Kidney glomerular epithelial cell (primary cell): ENCODE results near the gene KLK1.
"Not testable (repeated sequence)": the region's sequence is repeated elsewhere in the genome, so short reads cannot be mapped to it uniquely, and the experiment has no call there.

Experiments used
- DNase-seq: peaks from one replicate; lab custom pipeline; 2025; lab: John Stamatoyannopoulos, UW

Gene KLK1

GRCh38 chr19:50792272-50793250, 31.0 kb downstream of the KLK1 start:
- DNase-seq: no peak

- DNase-seq: no peak
These were observed 31.9 kb downstream of the KLK1 start for GRCh38 chr19:50791594-50792271.

- no peak for DNase-seq
These were observed 32.6 kb downstream of the KLK1 start for GRCh38 chr19:50790922-50791467.

GRCh38 chr19:50790396-50790795, 33.2 kb downstream of the KLK1 start, which contains the start of gene ACP4:
ACP4 (plus strand) TSS chr19:50790415; CDS start chr19:50790415, 0 bp downstream.
- DNase-seq: no peak

GRCh38 chr19:50785329-50785728, 38.3 kb downstream of the KLK1 start:
- no peak for DNase-seq

- no peak for DNase-seq
These were observed 38.9 kb downstream of the KLK1 start for GRCh38 chr19:50784710-50785109.

GRCh38 chr19:50783848-50784152, 39.8 kb downstream of the KLK1 start:
- not testable (repeated sequence) for DNase-seq

- DNase-seq: no peak
These were observed 42.7 kb downstream of the KLK1 start for GRCh38 chr19:50780753-50781435.

GRCh38 chr19:50779504-50780457, 43.8 kb downstream of the KLK1 start:
- DNase-seq: peak; percentile 16

GRCh38 chr19:50778906-50779430, 44.6 kb downstream of the KLK1 start:
- no peak for DNase-seq

- no peak for DNase-seq
These were observed 45.7 kb downstream of the KLK1 start for GRCh38 chr19:50777830-50778303.

- no peak for DNase-seq
These were observed 46.3 kb downstream of the KLK1 start for GRCh38 chr19:50777261-50777660.

GRCh38 chr19:50776131-50776530, 47.5 kb downstream of the KLK1 start:
- DNase-seq: no peak

- not testable (repeated sequence) for DNase-seq
These were observed 50.1 kb downstream of the KLK1 start for GRCh38 chr19:50773454-50773853.

GRCh38 chr19:50772912-50773311, 50.7 kb downstream of the KLK1 start:
- DNase-seq: not testable (repeated sequence)

- DNase-seq: no peak
These were observed 51.1 kb downstream of the KLK1 start for GRCh38 chr19:50772476-50772875.

GRCh38 chr19:50770888-50771287, 52.7 kb downstream of the KLK1 start:
- DNase-seq: no peak

GRCh38 chr19:50770164-50770563, 53.4 kb downstream of the KLK1 start, which contains the start of gene GPR32:
GPR32 (plus strand) TSS chr19:50770464; CDS start chr19:50770601, 137 bp downstream.
- not testable (repeated sequence) for DNase-seq
